Gastroesophageal sphincter (tissue), 3 donors: ENCODE measurements around the gene SPRR3.

Experiments used
- EP300 ChIP-seq: sonication (generic); formaldehyde crosslinking; IDR thresholded peaks from one replicate; pipeline ENCODE4 v1.6.1; 2017; ENCODE audit warnings: antibody characterized with exemption, mild to moderate bottlenecking
- TF ChIP-seq, protein P1 (sequence below), 4 experiments: fragments of 200-600 bp in 2 of 4; fragments of 450-650 bp in 2 of 4; sonication (generic) in 1 of 4; IDR thresholded peaks; one replicate each; pipeline ENCODE4 v1.5.1; 2017 to 2019; ENCODE audit warnings: antibody characterized with exemption in 4 of 4, mild to moderate bottlenecking in 2 of 4, moderate library complexity in 2 of 4

DNA sequence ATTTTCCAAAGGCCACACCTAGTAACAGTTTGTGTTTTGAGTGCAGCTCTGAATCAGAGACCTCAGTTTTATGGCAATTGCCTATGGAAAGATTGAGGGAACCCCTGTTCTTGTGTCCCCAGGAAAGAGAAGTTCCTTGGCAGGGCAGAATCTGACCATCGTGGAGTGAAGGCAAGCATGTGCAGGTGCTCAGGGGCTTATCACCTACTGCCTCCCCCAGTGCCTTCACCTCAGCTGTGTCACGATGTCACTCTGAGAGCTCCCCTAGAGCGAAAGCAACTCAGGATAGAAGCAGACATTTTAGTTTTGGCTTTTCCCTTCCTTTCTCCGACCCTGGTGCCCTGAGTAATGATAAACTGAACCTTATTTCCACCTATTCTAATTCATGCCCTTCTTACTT lies 19.5 kb upstream of the SPRR3 start:
- TF ChIP-seq, protein P1, sequence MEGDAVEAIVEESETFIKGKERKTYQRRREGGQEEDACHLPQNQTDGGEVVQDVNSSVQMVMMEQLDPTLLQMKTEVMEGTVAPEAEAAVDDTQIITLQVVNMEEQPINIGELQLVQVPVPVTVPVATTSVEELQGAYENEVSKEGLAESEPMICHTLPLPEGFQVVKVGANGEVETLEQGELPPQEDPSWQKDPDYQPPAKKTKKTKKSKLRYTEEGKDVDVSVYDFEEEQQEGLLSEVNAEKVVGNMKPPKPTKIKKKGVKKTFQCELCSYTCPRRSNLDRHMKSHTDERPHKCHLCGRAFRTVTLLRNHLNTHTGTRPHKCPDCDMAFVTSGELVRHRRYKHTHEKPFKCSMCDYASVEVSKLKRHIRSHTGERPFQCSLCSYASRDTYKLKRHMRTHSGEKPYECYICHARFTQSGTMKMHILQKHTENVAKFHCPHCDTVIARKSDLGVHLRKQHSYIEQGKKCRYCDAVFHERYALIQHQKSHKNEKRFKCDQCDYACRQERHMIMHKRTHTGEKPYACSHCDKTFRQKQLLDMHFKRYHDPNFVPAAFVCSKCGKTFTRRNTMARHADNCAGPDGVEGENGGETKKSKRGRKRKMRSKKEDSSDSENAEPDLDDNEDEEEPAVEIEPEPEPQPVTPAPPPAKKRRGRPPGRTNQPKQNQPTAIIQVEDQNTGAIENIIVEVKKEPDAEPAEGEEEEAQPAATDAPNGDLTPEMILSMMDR (IDR thresholded peaks at IDR 0.05): no peak
- no peak for TF ChIP-seq EP300
